PC-3 (cell line): Measurements from ENCODE around the gene RABGGTB.
"Not testable (repeated sequence)": the region's sequence is repeated elsewhere in the genome, so short reads cannot be mapped to it uniquely, and the experiment has no call there.

Experiments
- CTCF ChIP-seq: fragments of 300-600 bp; sonication (generic); conservative IDR thresholded peaks from 2 replicates; pipeline ENCODE4 v1.5.1; 2017; ENCODE audit warnings: antibody characterized with exemption, low read depth, mild to moderate bottlenecking, low read length
- EZH2 ChIP-seq: fragments of 300-600 bp; sonication (generic); IDR thresholded peaks from one replicate; pipeline ENCODE4 v1.6.1; 2017; ENCODE audit warnings: antibody characterized with exemption, mild to moderate bottlenecking, low read length; ENCODE audit not compliant: unreplicated experiment
- EZH2phosphoT487 ChIP-seq: fragments of 300-600 bp; sonication (generic); IDR thresholded peaks from 2 replicates; pipeline ENCODE4 v1.6.1; 2018; ENCODE audit warnings: mild to moderate bottlenecking, antibody characterized with exemption, low read length, borderline replicate concordance

- not testable (repeated sequence) for TF ChIP-seq CTCF, EZH2phosphoT487, EZH2
Observed at GRCh38 chr1:75780183-75780582, 5.9 kb upstream of the RABGGTB start.
